Neural cell (in vitro differentiated cells): ENCODE measurements around the gene FILIP1. TPM values are rescaled to one million over a fixed set of nuclear protein-coding genes. Genes with fewer than 3 reads are reported as not detected.

Experiments used
- H2AFZ ChIP-seq: fragments of 200-600, 300-800 bp; sonication (generic), shearing (Covaris generic); 2 replicates; pipeline ENCODE4 v1.6.0; 2014; ENCODE audit warnings: low read depth, mild to moderate bottlenecking, antibody characterized with exemption, low read length, moderate library complexity
- H3F3A ChIP-seq: fragments of 200-600 bp; shearing (Covaris generic); 2 replicates; pipeline ENCODE4 v1.6.1; 2016; ENCODE audit warnings: mild to moderate bottlenecking, moderate library complexity, mixed read lengths, antibody characterized with exemption, low read length; ENCODE audit not compliant: insufficient read depth, poor library complexity, severe bottlenecking
- H3K27ac ChIP-seq: fragments of 200-600, 300-800 bp; sonication (generic), shearing (Covaris generic); 2 replicates; pipeline ENCODE4 v1.5.1; 2014; ENCODE audit warnings: mild to moderate bottlenecking, low read length, moderate library complexity
- H3K27me3 ChIP-seq: fragments of 300-800, 200-600 bp; sonication (generic), shearing (Covaris generic); 2 replicates; pipeline ENCODE4 v1.6.0; 2014; ENCODE audit warnings: mild to moderate bottlenecking, low read depth, low read length, moderate library complexity; ENCODE audit not compliant: insufficient read depth
- H3K36me3 ChIP-seq: fragments of 300-800, 200-600 bp; sonication (generic), shearing (Covaris generic); 2 replicates; pipeline ENCODE4 v1.5.1; 2014; ENCODE audit warnings: mild to moderate bottlenecking, antibody characterized with exemption, low read length, moderate library complexity; ENCODE audit not compliant: insufficient read depth
- H3K4me2 ChIP-seq: fragments of 300-800, 200-600 bp; sonication (generic), shearing (Covaris generic); 2 replicates; pipeline ENCODE4 v1.6.0; 2014; ENCODE audit warnings: mild to moderate bottlenecking, low read length
- H3K4me3 ChIP-seq: fragments of 300-800, 200-600 bp; sonication (generic), shearing (Covaris generic); 2 replicates; pipeline ENCODE4 v1.5.1; 2014; ENCODE audit warnings: mild to moderate bottlenecking, low read length, moderate library complexity
- H3K79me2 ChIP-seq: fragments of 200-600 bp; shearing (Covaris generic); replicated peaks from 2 replicates; pipeline ENCODE4 v1.6.0; 2014; ENCODE audit warnings: mild to moderate bottlenecking, low read length, moderate library complexity; ENCODE audit not compliant: insufficient read depth
- H3K9ac ChIP-seq: fragments of 300-800, 200-600 bp; sonication (generic), shearing (Covaris generic); 2 replicates; pipeline ENCODE4 v1.6.1; 2016; ENCODE audit warnings: mild to moderate bottlenecking, low read length, mixed read lengths
- H3K9me2 ChIP-seq: fragments of 200-600 bp; shearing (Covaris generic); 2 replicates; pipeline ENCODE4 v1.6.1; 2016; ENCODE audit warnings: mild to moderate bottlenecking, low read length, mixed read lengths; ENCODE audit not compliant: insufficient read depth
- H3K9me3 ChIP-seq: fragments of 200-600, 300-800 bp; sonication (generic), shearing (Covaris generic); 2 replicates; pipeline ENCODE4 v1.6.1; 2016; ENCODE audit warnings: mild to moderate bottlenecking, mixed run types, low read length, moderate library complexity, mixed read lengths
- H4K20me1 ChIP-seq: fragments of 200-600 bp; shearing (Covaris generic); 2 replicates; pipeline ENCODE4 v1.6.1; 2016; ENCODE audit warnings: mild to moderate bottlenecking, mixed run types; ENCODE audit not compliant: insufficient read depth
- CTCF ChIP-seq: fragments of 450-650 bp; IDR thresholded peaks from 2 replicates; pipeline ENCODE4 v1.5.1; 2014; ENCODE audit warnings: antibody characterized with exemption, mild to moderate bottlenecking, moderate library complexity; ENCODE audit not compliant: poor library complexity, severe bottlenecking
- EP300 ChIP-seq: fragments of 450-650 bp; conservative IDR thresholded peaks from 2 replicates; pipeline ENCODE4 v1.6.1; 2014; ENCODE audit warnings: antibody characterized with exemption, mild to moderate bottlenecking, moderate library complexity; ENCODE audit not compliant: poor library complexity, severe bottlenecking
- EZH2 ChIP-seq: fragments of 200-600, 300-800 bp; shearing (Covaris generic), sonication (generic); IDR thresholded peaks from 2 replicates; pipeline ENCODE4 v1.6.1; 2014; ENCODE audit warnings: antibody characterized with exemption, low read length, borderline replicate concordance, mild to moderate bottlenecking; ENCODE audit not compliant: insufficient read depth, poor library complexity, severe bottlenecking
- MXI1 ChIP-seq: fragments of 450-650 bp; conservative IDR thresholded peaks from 2 replicates; pipeline ENCODE4 v1.6.1; 2014; ENCODE audit warnings: antibody characterized with exemption, mild to moderate bottlenecking; ENCODE audit not compliant: poor library complexity, severe bottlenecking
- POLR2AphosphoS5 ChIP-seq: IDR thresholded peaks from 2 replicates; pipeline ENCODE4 v1.6.1; 2012
- RAD21 ChIP-seq: fragments of 450-650 bp; conservative IDR thresholded peaks from 2 replicates; pipeline ENCODE4 v1.6.1; 2014; ENCODE audit warnings: antibody characterized with exemption, mild to moderate bottlenecking, moderate library complexity
- REST ChIP-seq: IDR thresholded peaks from 2 replicates; pipeline ENCODE4 v1.6.1; 2012; ENCODE audit warnings: borderline replicate concordance
- SMC3 ChIP-seq: fragments of 450-650 bp; conservative IDR thresholded peaks from 2 replicates; pipeline ENCODE4 v1.6.1; 2014; ENCODE audit warnings: antibody characterized with exemption, mild to moderate bottlenecking, moderate library complexity; ENCODE audit not compliant: poor library complexity
- TAF1 ChIP-seq: IDR thresholded peaks from 2 replicates; pipeline ENCODE4 v1.6.1; 2012; ENCODE audit warnings: low read depth
- polyA plus RNA-seq: library from polyadenylated mRNA; depleted of rRNA; stranded (reverse); fragments of >200 nt; gene quantifications from 2 replicates; pipeline ENCODE4 v1.2.3, GENCODE V29; 2014

The FILIP1 gene
- polyA plus RNA-seq, 1 donor from 2014 or later = 1.4 TPM

- Histone ChIP-seq H3K9me2 (no peaks in the 10 kb centered on the region), H4K20me1 (no peaks in the 10 kb centered on the region), H2AFZ (no peak overlapping the region), H3F3A (no peaks in the 10 kb centered on the region), H3K36me3 (peaks cover 18% of the 10 kb centered on the region), H3K4me3 (no peak overlapping the region), H3K27me3 (no peaks in the 10 kb centered on the region), H3K79me2 (peaks cover 8% of the 10 kb centered on the region), H3K4me2 (no peak overlapping the region), H3K9me3 (no peaks in the 10 kb centered on the region), H3K27ac (no peak overlapping the region), H3K9ac (no peak overlapping the region)
- TF ChIP-seq MXI1 (no peak), POLR2AphosphoS5 (no peak)
These were observed 232.3 kb downstream of the FILIP1 start for GRCh38 chr6:75261299-75261698.

- Histone ChIP-seq H3K9ac (no peak overlapping the region), H3K4me3 (no peak overlapping the region), H4K20me1 (no peaks in the 10 kb centered on the region), H3K79me2 (no peaks in the 10 kb centered on the region), H3K27me3 (no peaks in the 10 kb centered on the region), H3K9me2 (no peaks in the 10 kb centered on the region), H3K27ac (no peak overlapping the region), H3K9me3 (no peaks in the 10 kb centered on the region), H3K36me3 (peaks cover 18% of the 10 kb centered on the region), H3K4me2 (no peak overlapping the region), H2AFZ (no peak overlapping the region), H3F3A (no peaks in the 10 kb centered on the region)
- TF ChIP-seq TAF1 = no peak
- no peak for TF ChIP-seq REST
- TF ChIP-seq RAD21 = no peak
- no peak for TF ChIP-seq MXI1
- TF ChIP-seq POLR2AphosphoS5 = no peak
- TF ChIP-seq EP300 = no peak
- no peak for TF ChIP-seq EZH2
- TF ChIP-seq SMC3 = no peak
- no peak for TF ChIP-seq CTCF
These were observed 236.1 kb downstream of the FILIP1 start for GRCh38 chr6:75257343-75258087.
